Psoas muscle (tissue), 8 donors: ENCODE results near the gene PACSIN2. TPM values are rescaled to one million over a fixed set of nuclear protein-coding genes. Genes with fewer than 3 reads are reported as not detected.

ENCODE experiments used
- ATAC-seq, 4 donors: fragments of 200-7000 bp; cut with Tn5 transposase; one replicate each; pipeline ENCODE4 v1.9.1; 2020; ENCODE audit warnings: moderate library complexity in 3 of 4, mild to moderate bottlenecking in 2 of 4
- DNase-seq, 2 donors: peaks; one replicate each; pipeline ENCODE4 v3.0.0-alpha.2; 2020
- H3K27ac ChIP-seq: fragments of 200-600 bp; one replicate; pipeline ENCODE4 v1.8.0; 2022
- H3K27me3 ChIP-seq, 3 donors: fragments of 200-600 bp in 1 of 3; one replicate each; pipeline versions ENCODE4 v1.6.1 to v1.8.0; 2013 to 2022; ENCODE audit warnings: low read length in 2 of 3, mild to moderate bottlenecking in 2 of 3, moderate library complexity in 1 of 3; ENCODE audit not compliant: insufficient read depth in 3 of 3
- H3K36me3 ChIP-seq, 2 donors: fragments of 200-600 bp in 1 of 2; one replicate each; pipeline versions ENCODE4 v1.6.1 to v1.8.0; 2013 to 2022; ENCODE audit warnings: low read depth in 1 of 2, mild to moderate bottlenecking in 1 of 2, moderate library complexity in 1 of 2; ENCODE audit not compliant: insufficient read depth in 1 of 2
- H3K4me1 ChIP-seq: fragments of 200-600 bp; one replicate; pipeline ENCODE4 v1.8.0; 2022
- H3K4me3 ChIP-seq: fragments of 200-600 bp; one replicate; pipeline ENCODE4 v1.8.0; 2022; ENCODE audit warnings: mild to moderate bottlenecking
- H3K9me3 ChIP-seq: fragments of 200-600 bp; one replicate; pipeline ENCODE4 v1.8.0; 2022
- CTCF ChIP-seq: fragments of 200-600 bp; IDR thresholded peaks from one replicate; pipeline ENCODE4 v1.8.0; 2022; ENCODE audit warnings: antibody characterized with exemption
- WGBS, 3 donors: extraction: QIAGEN DNeasy Blood & Tissue Kit; methylation state at CpG; one replicate each; pipeline versions ENCODE4 v1.1.6 to v1.1.7; 2013; 5-methylcytosine and 5-hydroxymethylcytosine counted together
- intact Hi-C, 2 donors: fragments of 100-400 bp; cut with DNase I; formaldehyde crosslinking; loops; one replicate each; pipeline versions ENCODE4 v1.11.0 to v1.14.2; 2022
- long read RNA-seq, 2 donors: library from polyadenylated mRNA; unstranded; transcript quantifications; one replicate each; pipeline ENCODE4 v2.0.0, GENCODE V29; 2021
- polyA plus RNA-seq, 3 donors: library from polyadenylated mRNA; stranded (reverse); fragments of 200-250 nt; gene quantifications; one replicate each; pipeline ENCODE4 v1.2.3, GENCODE V29; 2013
- total RNA-seq, 4 donors: library from RNA; stranded (reverse); fragmentation: NEBNext Ultra II Directional in 2 of 4; extraction: Animal tissue kit (Norgen Biotek cat#: 25700) in 2 of 4; gene quantifications; one replicate each; pipeline versions ENCODE4 v1.2.1 to v1.2.4, GENCODE V29; 2021 to 2023
- donor health status: healthy with polysubstance abuse.
- donor health status: DM: no; HTN: no; CAD: no; lungs with moderate emphysema.
- donor health status: Bipolar disorder and iron deficiency.
- donor health status: healthy.
- donor health status: DM: yes; HTN: yes; CAD: no.
- donor health status: DM: no; HTN: no; CAD: no.
- donor health status: DM: no; HTN: no; CAD: no.
- donor health status: DM: yes; HTN: yes; CAD: no.

PACSIN2 gene
- total RNA-seq, result 10 to 100 TPM; 27.9 to 52.2 (median 38.4) TPM
- polyA plus RNA-seq, result 10 to 100 TPM; 21.0 to 31.4 (median 26.0) TPM
- long read RNA-seq, donor 1, transcript PACSIN2-201 (11 exons, 3,249 nt), result major isoform, 12 of 28 reads
- long read RNA-seq, donor 1, partial matches to known transcripts, result 10 of 28 reads
- long read RNA-seq, donor 1, other reads (novel, unspliced or antisense), result 6 of 28 reads
- long read RNA-seq, donor 2, transcript PACSIN2-201 (11 exons, 3,249 nt), result major isoform, 43 of 131 reads
- long read RNA-seq, donor 2, partial matches to known transcripts, result 40 of 131 reads
- long read RNA-seq, donor 2, other reads (novel, unspliced or antisense), result 47 of 131 reads

- WGBS, 3 donors, result 0 to 1% (median 0%) methylated on average over 53 to 85 of the region's 85 CpGs
- Histone ChIP-seq H3K27ac (peak within 1 kb of the TSS; percentile 82), H3K9me3 (no peaks in the 10 kb centered on the region), H3K27me3 (no peaks in the 10 kb centered on the region), H3K4me1 (peaks cover 13% of the 10 kb centered on the region), H3K36me3 (no peaks in the 10 kb centered on the region), H3K4me3 (peak within 1 kb of the TSS; percentile 80)
- intact Hi-C loops, result loop anchor here in 1 of 2 donors (5.0 kb wide), 3 partner anchors 72 to 148 kb away; partner anchors contain the start of gene TTLL1
- ATAC-seq, result peak; percentile 98 to 100 (median 98)
- no peak for TF ChIP-seq CTCF
- DNase-seq, result peak; percentile 100
Measured at GRCh38 chr22:43014869-43015676, at the start of gene PACSIN2. TSS of gene PACSIN2 (minus strand) at chr22:43015149. CDS start at chr22:42912080, 103,069 bp downstream.

GRCh38 chr22:43060183-43060582, 45.2 kb upstream of the PACSIN2 start:
- H3K27ac ChIP-seq, result no peak overlapping the region
- peak; percentile 41 for TF ChIP-seq CTCF
- H3K4me1 ChIP-seq, result no peaks in the 10 kb centered on the region
- H3K36me3 ChIP-seq, result peaks cover 0 to 29% of the 10 kb centered on the region in 2 donors
- H3K4me3 ChIP-seq, result no peak overlapping the region
- H3K9me3 ChIP-seq, result no peaks in the 10 kb centered on the region
- intact Hi-C loops, result no loop called here
- H3K27me3 ChIP-seq, result no peaks in the 10 kb centered on the region
- 49 to 57% (median 52%) methylated on average over 5 of the region's 5 CpGs for WGBS, 3 donors
- ATAC-seq (peak in 2 of 4 donors; percentile 42 to 55), DNase-seq (peak in 1 of 2 donors; percentile 58)

GRCh38 chr22:43057641-43058040, 42.7 kb upstream of the PACSIN2 start:
- H3K27ac ChIP-seq, result no peak overlapping the region
- intact Hi-C loops, result no loop called here
- DNase-seq (no peak), ATAC-seq (no peak)
- H3K9me3 ChIP-seq, result no peaks in the 10 kb centered on the region
- H3K4me3 ChIP-seq, result no peak overlapping the region
- H3K4me1 ChIP-seq, result no peaks in the 10 kb centered on the region
- H3K36me3 ChIP-seq, result peaks cover 0 to 14% of the 10 kb centered on the region in 2 donors
- no peaks in the 10 kb centered on the region for H3K27me3 ChIP-seq
- WGBS, 3 donors, result 89 to 95% (median 89%) methylated on average over 7 of the region's 7 CpGs
- TF ChIP-seq CTCF, result no peak

- Histone ChIP-seq H3K4me3 (no peak overlapping the region), H3K9me3 (no peaks in the 10 kb centered on the region), H3K4me1 (no peaks in the 10 kb centered on the region), H3K27ac (no peak overlapping the region), H3K27me3 (no peaks in the 10 kb centered on the region), H3K36me3 (peaks cover 0 to 7% of the 10 kb centered on the region in 2 donors)
- no peak for TF ChIP-seq CTCF
- ATAC-seq, result no peak
- no peak for DNase-seq
- 95 to 97% (median 95%) methylated on average over 7 of the region's 7 CpGs for WGBS, 3 donors
- intact Hi-C loops, result no loop called here
Measured at GRCh38 chr22:43053176-43053575, 38.2 kb upstream of the PACSIN2 start.
